T-helper 1 cell treated with Interleukin-12 subunit alpha and Interleukin-12 subunit beta and Interleukin-4 antibody, amounts not matched to agents 30 ng/mL and 1 ng/mL, for 36 hours (primary cell): ENCODE data around the gene FOXD3. TPM values are rescaled to one million over a fixed set of nuclear protein-coding genes. Genes with fewer than 3 reads are reported as not detected.

Experiments used
- intact Hi-C: fragments of 100-400 bp; cut with micrococcal nuclease; formaldehyde crosslinking; loops from one replicate; pipeline ENCODE4 v1.15.1; 2024
- total RNA-seq: library from RNA; stranded (reverse); gene quantifications from 2 replicates; pipeline ENCODE4 v1.2.3, GENCODE V29; 2022

The FOXD3 gene
- total RNA-seq: not detected in 2 replicates

DNA sequence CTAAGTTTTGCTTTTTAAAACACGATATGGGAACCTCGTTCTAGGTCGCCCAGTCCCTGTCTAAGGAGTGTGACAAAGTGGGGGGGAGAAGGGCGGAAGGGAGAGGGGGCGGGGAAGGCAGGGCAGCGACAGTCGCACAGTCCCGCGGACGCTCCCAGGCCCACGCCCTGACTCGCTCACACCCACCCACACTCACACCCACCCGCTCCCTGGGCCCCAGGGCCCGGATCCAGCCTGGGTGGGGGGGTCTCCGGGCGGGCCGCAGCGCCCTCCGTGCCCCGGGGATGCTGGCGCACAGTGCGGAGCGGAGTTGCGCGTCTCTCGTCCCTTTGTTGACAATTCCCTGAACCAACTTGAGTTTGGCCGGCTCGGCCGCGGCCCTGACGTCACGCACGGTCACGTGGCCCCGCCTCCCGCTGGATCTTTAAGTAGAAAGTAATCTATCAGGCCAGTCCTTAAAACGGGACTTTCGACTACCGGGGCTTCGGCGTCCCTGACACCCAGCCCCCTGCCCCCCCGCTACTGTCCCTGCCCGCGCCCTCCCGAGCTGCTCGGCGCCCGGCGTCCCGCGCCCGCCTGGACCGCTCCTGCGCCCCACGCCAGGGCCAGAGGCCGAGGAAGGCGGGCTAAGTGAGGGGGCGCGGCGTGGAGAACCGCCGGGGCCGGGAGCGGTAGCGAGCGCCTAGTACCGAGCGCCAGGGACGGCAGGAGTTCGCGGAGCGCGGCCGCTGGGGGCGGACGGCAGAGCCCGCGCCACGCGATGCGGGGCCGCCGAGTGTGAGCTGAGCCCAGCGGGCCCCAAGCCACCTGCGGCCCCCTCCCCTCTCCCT is at the start of gene FOXD3:
Gene FOXD3 (plus strand): TSS at position 454 of the 830 bp plus-strand sequence. CDS start 492 bp downstream, outside the sequence.
- intact Hi-C loops: loop anchor here (10.0 kb wide), 1 partner anchor 452 kb away; the partner anchor contains the start of gene ROR1

DNA sequence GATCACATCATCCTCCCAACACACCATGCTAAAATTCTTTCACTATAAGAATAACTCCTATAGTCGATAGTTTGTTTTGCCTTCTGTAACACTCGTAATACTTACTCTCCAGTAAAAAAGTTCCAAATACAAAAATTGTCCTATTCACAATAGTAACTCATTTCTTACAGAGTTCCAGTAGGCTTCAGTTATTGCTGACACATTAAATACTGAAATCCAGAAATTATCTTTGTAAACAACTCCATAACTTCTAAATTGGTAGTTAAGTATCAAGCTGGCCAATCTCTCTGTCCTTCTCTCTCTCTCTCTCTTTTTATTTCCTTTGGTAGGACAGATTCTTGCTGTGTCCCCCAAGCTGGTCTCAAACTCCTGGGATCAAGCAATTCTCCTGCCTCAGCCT is 49.6 kb upstream of the FOXD3 start:
- intact Hi-C loops: no loop called here

DNA sequence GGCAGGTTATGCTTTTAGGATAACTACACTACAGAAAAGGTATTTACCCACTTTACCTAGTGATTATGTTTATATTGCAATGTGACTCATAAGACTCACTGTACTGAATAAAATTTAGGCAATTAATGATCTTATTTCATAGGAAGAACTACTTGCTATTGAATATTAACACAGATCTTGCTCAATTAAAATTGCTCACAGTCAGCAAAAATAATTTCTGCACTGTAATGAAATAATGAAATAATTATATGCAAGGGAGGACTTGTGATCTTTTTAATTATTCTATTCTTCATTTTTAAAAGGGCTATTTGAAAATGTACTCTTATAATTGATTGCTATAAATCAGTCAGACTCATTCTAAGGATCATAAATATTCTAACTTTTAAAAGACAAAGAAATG is 48.0 kb upstream of the FOXD3 start:
- intact Hi-C loops: no loop called here

DNA sequence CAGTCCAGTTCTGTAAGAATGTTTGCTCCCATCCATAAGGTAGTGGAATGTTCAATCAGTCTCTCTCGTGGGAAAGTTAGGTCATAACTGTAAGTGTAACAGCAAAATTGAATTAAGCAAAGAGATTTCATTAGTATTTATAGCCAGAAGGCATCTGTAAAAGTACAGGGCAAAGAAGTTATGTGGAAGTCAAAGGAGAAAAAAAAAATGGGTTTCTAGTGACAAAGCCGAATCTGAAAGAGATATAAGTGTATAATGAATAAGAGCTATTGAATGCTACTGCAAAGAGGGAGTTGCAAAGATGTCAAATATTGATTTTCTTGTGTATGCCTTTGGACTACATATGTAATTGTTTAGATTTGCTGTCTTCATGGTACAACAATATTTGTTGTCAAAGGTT is 47.4 kb upstream of the FOXD3 start:
- intact Hi-C loops: no loop called here

DNA sequence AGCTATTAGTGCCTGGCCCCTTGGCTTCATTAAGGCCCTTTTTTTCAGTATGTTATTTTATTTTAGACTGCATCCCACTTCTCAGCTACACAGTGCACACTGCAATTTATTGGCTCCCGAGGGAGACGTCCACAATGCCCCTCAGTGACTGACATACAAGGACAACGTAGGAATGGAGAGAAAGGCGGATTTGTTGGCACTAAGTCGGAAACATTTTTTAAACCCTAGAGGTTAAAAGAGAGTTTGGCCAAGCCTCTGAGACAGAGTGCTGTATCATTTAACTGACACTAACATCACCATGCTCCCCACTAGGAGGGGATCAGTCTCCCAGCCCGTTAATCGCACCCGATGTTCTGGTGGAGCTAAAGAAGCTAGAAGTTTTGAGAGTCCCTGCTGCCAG is 45.7 kb upstream of the FOXD3 start:
- intact Hi-C loops: no loop called here

DNA sequence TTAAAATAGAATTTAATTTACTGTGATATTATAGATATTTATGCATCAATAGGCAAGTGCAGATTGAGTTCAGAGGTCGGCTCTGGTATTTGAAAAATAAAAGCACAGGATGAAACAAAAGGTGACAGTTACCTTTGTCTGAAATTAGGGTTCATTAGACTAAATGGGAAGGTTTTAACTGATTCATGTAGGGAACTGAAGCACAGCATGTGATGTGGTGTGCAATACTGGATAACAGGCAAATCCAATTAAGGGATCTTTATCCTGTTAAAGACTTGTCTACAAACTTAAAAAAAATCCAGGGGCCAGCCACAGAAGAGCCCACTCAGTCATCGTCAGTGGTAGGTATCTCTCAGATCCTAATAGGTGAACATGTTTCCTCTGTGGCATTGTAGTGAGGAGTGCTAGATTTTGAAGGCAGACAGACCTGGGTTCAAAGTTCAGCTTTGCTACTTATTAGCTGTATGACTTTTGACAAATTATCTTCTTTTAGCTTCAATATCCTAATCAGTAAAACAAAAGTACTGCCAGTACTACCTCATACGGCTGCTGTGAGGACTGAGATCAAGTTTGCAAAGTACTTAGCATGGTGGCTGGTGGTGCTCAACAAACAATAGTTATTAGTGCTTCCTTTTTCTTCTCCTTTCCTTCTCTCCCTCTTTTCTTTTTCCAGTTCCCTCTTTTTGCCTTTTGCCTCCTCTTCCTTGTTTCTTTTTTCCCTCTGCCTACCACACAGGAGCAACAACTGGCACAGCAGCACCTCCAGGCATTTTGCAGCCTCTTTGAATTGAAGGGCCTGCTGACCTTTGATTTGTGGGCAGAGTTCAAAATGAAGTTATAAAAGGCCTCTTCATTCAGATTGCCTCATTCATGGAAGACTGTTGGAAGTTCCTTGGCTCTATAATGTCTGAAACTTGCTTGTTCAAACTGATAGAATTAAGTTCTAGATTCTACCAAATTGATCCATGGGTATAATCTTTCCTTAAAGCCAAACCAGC is 44.9 kb upstream of the FOXD3 start:
- intact Hi-C loops: no loop called here

DNA sequence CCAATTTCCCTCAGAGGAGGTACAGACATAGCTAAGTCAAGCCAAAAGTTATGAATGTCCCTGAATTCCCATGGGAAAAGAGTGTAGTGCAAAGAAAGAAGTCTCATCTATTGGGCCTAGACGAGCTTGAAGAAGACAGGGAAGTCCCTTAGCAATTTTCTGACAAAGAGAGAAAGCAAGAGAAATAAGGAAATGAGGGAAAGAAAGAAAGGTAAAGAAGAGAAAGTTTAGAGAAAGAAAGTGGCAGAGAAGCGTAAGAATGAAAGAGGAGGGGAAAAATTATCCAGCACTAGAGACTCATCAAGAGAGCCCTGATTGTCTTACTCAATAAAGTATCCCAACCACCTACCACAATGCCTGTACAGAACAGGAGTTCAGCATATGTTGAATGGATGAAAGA is 40.6 kb upstream of the FOXD3 start:
- intact Hi-C loops: no loop called here

DNA sequence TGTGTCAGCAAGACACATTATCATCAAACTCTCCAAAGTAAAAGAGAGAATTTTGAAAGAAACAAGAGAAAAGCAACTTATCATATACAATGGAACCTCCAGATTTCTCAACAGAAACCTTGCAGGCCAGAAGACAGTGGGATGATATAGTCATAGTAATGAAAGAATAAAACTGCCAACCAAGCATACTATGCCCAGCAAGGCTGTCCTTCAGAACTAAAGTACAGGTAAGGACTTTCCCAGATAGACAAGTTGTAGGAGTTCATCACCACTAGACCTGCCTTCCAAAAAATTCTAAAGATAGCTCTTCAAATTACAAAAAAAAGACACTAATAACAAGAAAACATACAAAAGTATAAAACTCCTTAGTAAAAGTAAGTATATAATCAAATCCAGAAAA is 33.2 kb upstream of the FOXD3 start:
- intact Hi-C loops: no loop called here

DNA sequence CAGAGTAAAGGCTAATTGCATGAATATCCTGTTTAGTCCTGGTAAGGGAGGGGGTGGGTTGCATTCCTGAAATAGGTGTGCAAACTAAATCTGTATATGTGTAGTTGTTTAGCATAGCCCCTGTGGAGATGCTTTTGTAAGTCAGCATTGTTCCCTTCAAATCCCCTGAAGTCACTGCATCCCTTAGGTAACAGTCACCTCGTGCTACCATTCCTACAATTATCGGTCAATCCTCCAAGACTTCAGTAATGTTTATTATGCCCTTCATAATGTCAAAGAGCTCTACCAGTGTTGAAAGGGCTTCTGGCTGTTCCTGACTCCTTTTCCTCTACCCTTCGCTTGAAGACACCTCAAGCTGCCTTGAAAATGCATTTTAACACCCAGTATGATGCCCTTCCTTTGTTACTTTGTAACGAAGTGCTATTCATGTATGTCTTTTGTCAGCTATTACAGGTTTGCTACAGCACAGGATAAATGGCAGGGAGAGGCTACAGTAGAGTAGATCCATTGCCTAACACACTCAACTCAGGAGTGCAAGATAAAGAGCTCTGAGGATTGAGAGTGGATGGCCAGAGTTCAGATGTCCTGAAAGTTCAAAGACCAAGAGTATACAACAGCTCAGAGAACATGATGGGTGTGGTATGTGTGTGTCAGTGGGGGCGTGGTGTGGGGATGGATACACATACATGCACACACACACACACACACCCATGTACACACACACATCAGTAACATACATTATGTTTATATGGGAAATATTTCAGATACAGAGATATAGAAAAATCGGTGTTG is 27.4 kb upstream of the FOXD3 start:
- intact Hi-C loops: no loop called here

DNA sequence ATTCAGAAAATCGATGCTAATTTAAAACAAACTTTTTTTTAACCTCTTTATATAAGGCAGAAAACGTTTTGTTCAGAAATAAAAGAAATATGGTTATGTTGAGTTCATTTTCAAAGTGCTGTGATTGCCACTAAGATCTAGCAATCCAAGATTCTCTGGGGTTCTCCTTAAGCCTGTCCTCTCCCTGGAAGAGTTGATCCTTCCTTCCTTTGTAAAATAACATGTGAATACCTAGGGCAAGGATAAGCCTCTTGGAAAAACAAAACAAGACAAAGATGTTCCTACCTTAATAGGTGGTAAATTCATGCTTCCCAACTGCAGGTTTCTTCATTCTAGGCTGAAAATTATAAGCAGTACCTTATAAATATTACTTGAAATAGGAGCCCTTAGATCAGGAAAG is 18.0 kb upstream of the FOXD3 start:
- intact Hi-C loops: no loop called here

DNA sequence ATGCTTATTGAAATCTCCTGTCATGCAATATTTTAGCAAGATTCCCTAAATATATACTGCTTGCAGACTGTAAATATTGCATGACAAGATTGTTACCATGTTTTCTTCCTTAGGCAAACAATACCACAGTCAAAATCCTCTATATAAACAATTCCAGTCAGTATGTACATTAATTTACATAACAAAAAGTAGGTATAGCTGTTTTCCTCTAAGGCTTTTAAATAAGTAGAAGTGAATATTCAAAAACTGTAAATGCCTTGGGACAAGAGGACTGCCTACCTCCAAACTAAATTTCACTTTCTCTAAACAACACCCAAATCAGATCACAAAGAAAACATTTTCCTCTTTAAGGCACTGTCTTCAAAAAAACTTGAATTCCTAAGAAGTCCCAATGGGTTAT is 17.3 kb upstream of the FOXD3 start:
- intact Hi-C loops: no loop called here

DNA sequence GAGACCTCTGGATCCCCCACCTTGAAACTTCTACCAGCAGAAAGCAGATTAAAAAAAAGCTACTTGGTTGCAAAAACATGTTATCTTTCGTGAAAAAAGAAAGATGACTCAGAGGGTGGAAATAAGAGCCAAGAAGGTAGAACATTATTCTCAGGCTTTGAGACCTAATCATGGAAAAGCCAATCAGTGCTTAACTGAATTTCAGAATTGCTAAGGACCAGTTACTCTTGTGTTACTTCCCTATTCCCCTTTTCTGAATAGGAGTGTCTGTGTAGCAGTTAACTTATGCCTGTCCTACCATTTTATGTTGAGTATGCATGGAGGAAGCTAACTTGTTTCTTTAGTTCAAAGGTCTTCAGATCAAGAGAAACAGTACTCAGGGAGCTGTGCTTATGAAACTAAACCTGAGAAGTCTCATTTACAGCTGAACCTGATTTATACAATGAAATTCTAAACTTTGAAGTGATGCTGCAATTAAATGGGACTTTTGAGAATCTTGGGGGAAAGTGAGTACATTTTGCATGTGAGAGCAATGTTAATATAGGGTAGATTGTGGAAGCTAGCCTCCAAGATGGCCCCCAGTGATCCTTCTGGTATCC is 15.1 kb upstream of the FOXD3 start:
- intact Hi-C loops: no loop called here

DNA sequence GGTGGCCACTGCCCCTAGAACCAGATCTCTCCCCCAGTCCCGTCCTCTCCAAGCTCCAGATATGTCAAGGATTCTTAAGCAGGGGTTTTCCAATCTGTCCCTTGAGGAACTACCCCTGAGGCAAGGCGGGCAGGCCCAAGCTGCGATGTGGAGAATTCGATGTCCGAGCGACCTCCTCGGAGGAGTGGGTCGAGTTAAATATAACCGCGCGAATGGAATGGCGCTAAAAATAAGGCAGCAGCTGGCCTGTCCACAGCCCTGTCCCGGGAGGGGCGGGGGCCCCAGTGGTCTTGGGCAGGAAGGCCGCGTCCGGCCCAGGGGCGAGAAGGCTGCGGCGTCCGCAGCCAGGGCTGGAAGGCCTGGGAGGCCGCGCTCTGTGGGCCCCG is 5.8 kb upstream of the FOXD3 start:
- intact Hi-C loops: loop anchor here (2.0 kb wide), 2 partner anchors 476 to 930 kb away; no protein-coding TSS in a partner anchor

DNA sequence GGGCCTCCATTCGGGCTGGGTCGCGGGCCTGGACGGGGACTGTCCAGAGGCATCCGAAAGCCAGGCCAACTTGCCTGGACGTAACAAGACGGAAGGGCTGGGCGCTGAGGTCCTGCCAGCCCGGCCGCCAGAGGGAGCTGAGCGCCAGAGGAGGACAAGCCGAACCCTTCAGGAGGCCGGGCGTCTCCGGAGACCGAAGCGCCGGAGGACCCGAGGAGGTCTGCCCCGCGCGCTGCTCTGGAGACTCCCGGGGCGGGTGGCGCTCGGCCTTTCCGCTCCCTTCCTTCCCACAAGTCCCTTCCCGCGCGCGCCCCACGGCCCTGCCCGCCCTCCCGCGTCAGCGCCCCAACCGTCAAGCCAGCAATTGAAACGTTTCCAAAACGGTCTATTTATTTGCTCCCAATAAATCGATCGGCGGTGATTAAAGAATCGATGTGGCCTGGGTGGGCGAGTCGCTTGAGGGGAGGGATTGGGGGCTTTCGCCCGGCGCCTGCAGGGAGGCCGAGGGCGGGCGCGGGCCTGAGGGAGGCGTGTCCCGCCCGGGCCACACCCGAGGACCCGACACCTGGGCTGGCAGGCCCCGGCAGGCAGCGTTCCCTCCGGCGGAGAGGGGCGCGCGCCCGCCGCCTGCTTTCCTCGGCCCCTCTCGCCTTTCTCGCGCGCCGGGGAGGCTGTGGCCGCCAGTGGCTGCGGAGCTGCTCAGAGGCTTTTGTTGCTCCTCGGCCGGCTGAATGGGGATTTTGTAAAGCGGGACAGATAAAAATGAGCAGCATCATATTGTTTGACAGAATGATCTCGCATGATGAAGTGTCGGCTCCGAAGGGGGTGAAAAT is 5.2 kb upstream of the FOXD3 start:
- intact Hi-C loops: loop anchor here (1.0 to 2.0 kb wide), 4 partner anchors 10 to 930 kb away; no protein-coding TSS in a partner anchor

DNA sequence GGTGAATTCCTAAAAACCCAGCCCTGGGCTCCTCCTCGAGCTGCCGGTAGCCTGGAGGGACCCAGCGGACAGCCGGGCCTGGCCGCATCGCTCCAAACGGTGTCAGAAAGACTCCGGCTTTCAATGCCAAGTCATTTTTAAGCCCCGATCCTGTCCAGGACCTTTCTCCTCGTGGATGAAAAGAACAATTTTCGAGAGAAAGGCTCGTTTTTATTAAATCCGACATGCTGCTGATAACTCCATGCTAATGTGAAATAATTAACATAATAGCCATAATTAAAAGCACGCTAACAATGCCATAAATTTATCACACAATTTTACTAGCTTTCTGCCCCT is 4.6 kb upstream of the FOXD3 start:
- intact Hi-C loops: loop anchor here (1.0 to 2.0 kb wide), 4 partner anchors 10 to 929 kb away; no protein-coding TSS in a partner anchor

DNA sequence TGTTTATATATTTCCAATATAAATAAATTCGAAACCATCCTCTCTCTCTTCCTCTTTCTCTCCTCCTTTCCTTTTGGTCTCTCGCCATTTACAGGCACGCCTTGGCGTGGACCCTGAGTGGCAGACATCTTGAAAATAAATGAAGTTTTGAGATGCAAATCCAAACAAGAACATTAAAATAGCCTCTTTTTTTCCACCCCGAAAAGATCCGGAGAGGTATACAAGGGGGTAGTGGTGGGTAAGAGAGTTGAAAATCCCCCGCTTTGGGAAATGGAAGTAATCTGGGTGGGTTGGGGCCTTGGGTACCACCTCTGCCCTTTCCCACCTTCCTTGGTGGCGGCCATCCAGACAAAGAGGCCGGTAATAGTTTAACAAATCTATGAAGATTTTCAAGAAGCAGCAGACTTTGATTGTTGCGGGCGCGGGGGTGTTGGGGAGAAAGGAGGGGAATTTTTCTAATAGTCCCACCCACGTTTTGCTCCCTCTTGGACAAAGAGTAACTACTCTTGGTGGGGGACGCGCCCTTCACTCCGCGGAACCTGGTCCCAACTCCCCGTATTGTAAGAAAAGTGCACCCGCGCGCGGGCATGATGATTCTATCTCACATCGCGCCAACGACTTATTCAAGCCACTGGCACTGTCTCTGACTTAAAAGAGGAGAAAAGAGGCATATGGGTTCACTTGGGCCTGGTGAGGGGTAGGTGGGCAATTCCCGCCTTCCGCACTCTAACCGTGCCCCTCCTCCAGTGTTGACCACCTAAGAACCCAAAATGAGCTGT is 4.0 kb upstream of the FOXD3 start:
- intact Hi-C loops: no loop called here

DNA sequence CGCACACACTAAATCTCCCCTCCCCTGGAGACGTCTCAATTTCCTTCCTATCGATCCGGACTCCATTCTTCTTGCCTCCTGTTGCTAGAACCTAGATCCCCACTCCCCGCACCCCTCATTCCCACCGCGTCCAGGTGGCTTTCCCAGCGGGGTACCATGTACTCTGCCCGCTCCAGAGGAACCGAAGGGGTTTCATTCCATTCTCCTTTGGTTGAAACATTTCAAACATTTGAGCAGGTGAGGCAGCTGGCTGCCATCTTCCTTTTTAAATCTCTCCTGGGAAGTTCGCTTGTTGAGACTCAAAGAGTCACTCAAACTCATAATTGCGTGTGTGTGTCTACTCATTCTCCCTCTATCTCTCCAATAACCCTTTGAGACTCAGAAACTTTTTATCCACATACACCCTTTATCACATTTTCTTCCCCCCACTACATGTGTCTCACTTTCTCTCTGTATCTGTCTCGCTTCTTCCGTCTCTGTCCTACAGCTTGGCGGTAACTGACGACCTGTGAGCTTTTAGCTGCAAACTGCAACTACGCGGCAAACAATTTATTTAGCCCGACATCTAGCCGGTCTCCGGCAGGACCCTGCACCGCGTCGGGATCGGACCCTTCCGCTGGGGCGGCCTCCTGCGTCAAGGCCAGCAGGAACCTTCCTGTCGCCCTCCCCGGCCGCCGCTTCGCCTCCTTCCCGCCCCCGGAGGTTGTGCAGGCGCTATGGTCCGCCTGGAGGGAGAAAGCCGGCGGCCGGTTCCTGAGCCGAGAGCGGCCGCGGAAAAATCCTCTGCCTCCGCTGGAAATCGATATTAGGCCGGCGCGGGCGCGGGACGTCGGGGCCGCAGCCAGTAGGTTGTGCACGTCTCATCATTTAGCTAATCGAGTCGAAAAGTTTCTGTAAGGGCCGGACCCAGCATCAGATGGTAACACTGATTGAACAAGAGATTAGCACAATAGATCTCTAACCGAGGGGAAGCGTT is 3.0 kb upstream of the FOXD3 start:
- intact Hi-C loops: loop anchor here (10.0 kb wide), 1 partner anchor 455 kb away; the partner anchor contains the start of gene ROR1
